Measurements from ENCODE around the gene MRPL43.

DNA sequence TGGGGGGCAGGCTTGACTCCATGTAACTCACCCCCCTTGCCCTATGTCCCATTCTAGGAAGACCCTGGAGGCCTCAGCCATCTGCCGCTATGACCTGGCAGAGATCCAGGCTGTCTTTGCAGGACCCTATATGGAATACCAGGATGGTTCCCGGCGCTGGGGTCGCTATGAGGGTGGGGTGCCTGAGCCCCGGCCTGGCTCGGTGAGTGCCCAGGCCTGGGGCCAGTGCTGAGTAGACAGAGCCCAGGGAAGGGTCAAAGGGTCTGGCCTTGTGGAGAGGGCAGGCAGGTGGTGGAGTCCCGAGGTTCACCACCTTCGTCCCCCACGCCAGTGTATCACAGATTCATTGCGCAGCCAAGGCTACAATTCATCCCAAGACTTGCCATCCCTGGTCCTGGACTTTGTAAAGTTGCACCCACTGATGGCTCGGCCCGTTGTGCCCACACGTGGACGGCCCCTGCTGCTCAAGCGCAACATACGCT lies 7.5 kb downstream of the MRPL43 start:
- TF ChIP-seq, protein P1, sequence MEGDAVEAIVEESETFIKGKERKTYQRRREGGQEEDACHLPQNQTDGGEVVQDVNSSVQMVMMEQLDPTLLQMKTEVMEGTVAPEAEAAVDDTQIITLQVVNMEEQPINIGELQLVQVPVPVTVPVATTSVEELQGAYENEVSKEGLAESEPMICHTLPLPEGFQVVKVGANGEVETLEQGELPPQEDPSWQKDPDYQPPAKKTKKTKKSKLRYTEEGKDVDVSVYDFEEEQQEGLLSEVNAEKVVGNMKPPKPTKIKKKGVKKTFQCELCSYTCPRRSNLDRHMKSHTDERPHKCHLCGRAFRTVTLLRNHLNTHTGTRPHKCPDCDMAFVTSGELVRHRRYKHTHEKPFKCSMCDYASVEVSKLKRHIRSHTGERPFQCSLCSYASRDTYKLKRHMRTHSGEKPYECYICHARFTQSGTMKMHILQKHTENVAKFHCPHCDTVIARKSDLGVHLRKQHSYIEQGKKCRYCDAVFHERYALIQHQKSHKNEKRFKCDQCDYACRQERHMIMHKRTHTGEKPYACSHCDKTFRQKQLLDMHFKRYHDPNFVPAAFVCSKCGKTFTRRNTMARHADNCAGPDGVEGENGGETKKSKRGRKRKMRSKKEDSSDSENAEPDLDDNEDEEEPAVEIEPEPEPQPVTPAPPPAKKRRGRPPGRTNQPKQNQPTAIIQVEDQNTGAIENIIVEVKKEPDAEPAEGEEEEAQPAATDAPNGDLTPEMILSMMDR (IDR thresholded peaks at IDR 0.05), result no peak
- TF ChIP-seq EZH2 (IDR thresholded peaks at IDR 0.05), result no peak
- no peak for TF ChIP-seq EZH2phosphoT487 (IDR thresholded peaks at IDR 0.05)

Data from neural progenitor cell (in vitro differentiated cells).